HG03432 (cell line): ENCODE data around the gene HOXB7.

Experiments
- ATAC-seq: cut with Tn5 transposase; IDR thresholded peaks from one replicate; pipeline ENCODE4 v1.9.1; 2021; ENCODE audit warnings: mild to moderate bottlenecking, moderate library complexity; ENCODE audit not compliant: unreplicated experiment

The HOXB7 gene

GRCh38 chr17:48624544-48625494, 14.0 kb upstream of the HOXB7 start:
- ATAC-seq = no peak

GRCh38 chr17:48624118-48624517, 13.3 kb upstream of the HOXB7 start:
- no peak for ATAC-seq

- ATAC-seq = no peak
Measured at GRCh38 chr17:48623583-48623982, 12.8 kb upstream of the HOXB7 start.

GRCh38 chr17:48622857-48623256, 12.0 kb upstream of the HOXB7 start:
- ATAC-seq = no peak

- no peak for ATAC-seq
Measured at GRCh38 chr17:48621410-48622392, 10.9 kb upstream of the HOXB7 start.

GRCh38 chr17:48620461-48621139, 9.8 kb upstream of the HOXB7 start:
- no peak for ATAC-seq

GRCh38 chr17:48619826-48620449, 9.1 kb upstream of the HOXB7 start:
- no peak for ATAC-seq

- ATAC-seq = no peak
Measured at GRCh38 chr17:48618256-48618896, 7.6 kb upstream of the HOXB7 start.

- ATAC-seq = no peak
Measured at GRCh38 chr17:48617471-48618255, 6.8 kb upstream of the HOXB7 start.

GRCh38 chr17:48616717-48617470, 6.1 kb upstream of the HOXB7 start:
- ATAC-seq = no peak

- ATAC-seq = no peak
Measured at GRCh38 chr17:48615963-48616716, 5.3 kb upstream of the HOXB7 start.

- ATAC-seq = no peak
Measured at GRCh38 chr17:48615047-48615962, 4.5 kb upstream of the HOXB7 start, which contains the start of gene HOXB8. HOXB8 (minus strand) TSS chr17:48615292; CDS start chr17:48614704, 588 bp downstream.

- no peak for ATAC-seq
Measured at GRCh38 chr17:48613862-48614694, 3.3 kb upstream of the HOXB7 start.

- no peak for ATAC-seq
Measured at GRCh38 chr17:48612854-48613691, 2.3 kb upstream of the HOXB7 start.

GRCh38 chr17:48612456-48612853, 1.6 kb upstream of the HOXB7 start:
- ATAC-seq = no peak
